ENCODE measurements around the gene GABPB2.

The GABPB2 gene

GRCh38 chr1:151131701-151132334, 61.3 kb downstream of the GABPB2 start:
- in situ Hi-C loops (cut with MboI; ENCODE audit: low sequenced_read_pairs) = no loop called here

GRCh38 chr1:151132335-151133017, 61.9 kb downstream of the GABPB2 start:
- in situ Hi-C loops (cut with MboI; ENCODE audit: low sequenced_read_pairs) = no loop called here

GRCh38 chr1:151133018-151133806, 62.7 kb downstream of the GABPB2 start:
- in situ Hi-C loops (cut with MboI; ENCODE audit: low sequenced_read_pairs) = no loop called here

- in situ Hi-C loops (cut with MboI; ENCODE audit: low sequenced_read_pairs) = no loop called here
These were observed 63.8 kb downstream of the GABPB2 start for GRCh38 chr1:151134396-151134795.

- in situ Hi-C loops (cut with MboI; ENCODE audit: low sequenced_read_pairs) = no loop called here
These were observed 64.4 kb downstream of the GABPB2 start for GRCh38 chr1:151134991-151135390.

- in situ Hi-C loops (cut with MboI; ENCODE audit: low sequenced_read_pairs) = no loop called here
These were observed 65.1 kb downstream of the GABPB2 start for GRCh38 chr1:151135433-151136385.

GRCh38 chr1:151137789-151138188, 67.2 kb downstream of the GABPB2 start:
- in situ Hi-C loops (cut with MboI; ENCODE audit: low sequenced_read_pairs) = no loop called here

- in situ Hi-C loops (cut with MboI; ENCODE audit: low sequenced_read_pairs) = no loop called here
These were observed 72.0 kb downstream of the GABPB2 start for GRCh38 chr1:151142411-151143056.

- in situ Hi-C loops (cut with MboI; ENCODE audit: low sequenced_read_pairs) = no loop called here
These were observed 72.5 kb downstream of the GABPB2 start for GRCh38 chr1:151143057-151143435.

GRCh38 chr1:151143986-151144385, 73.4 kb downstream of the GABPB2 start:
- in situ Hi-C loops (cut with MboI; ENCODE audit: low sequenced_read_pairs) = no loop called here

GRCh38 chr1:151144474-151145303, 74.1 kb downstream of the GABPB2 start:
- in situ Hi-C loops (cut with MboI; ENCODE audit: low sequenced_read_pairs) = no loop called here

GRCh38 chr1:151145304-151146071, 74.9 kb downstream of the GABPB2 start:
- in situ Hi-C loops (cut with MboI; ENCODE audit: low sequenced_read_pairs) = no loop called here

- in situ Hi-C loops (cut with MboI; ENCODE audit: low sequenced_read_pairs) = no loop called here
These were observed 75.5 kb downstream of the GABPB2 start for GRCh38 chr1:151146072-151146411.

GRCh38 chr1:151146412-151147131, 76.0 kb downstream of the GABPB2 start, which contains the start of gene SEMA6C:
SEMA6C (minus strand) TSS chr1:151146631; CDS start chr1:151142621, 4,010 bp downstream.
- in situ Hi-C loops (cut with MboI; ENCODE audit: low sequenced_read_pairs) = no loop called here

- in situ Hi-C loops (cut with MboI; ENCODE audit: low sequenced_read_pairs) = no loop called here
These were observed 76.6 kb downstream of the GABPB2 start for GRCh38 chr1:151147132-151147503.

- in situ Hi-C loops (cut with MboI; ENCODE audit: low sequenced_read_pairs) = no loop called here
These were observed 77.1 kb downstream of the GABPB2 start for GRCh38 chr1:151147665-151148064.

- in situ Hi-C loops (cut with MboI; ENCODE audit: low sequenced_read_pairs) = loop anchor here (10.0 kb wide), 1 partner anchor 142 kb away; no protein-coding TSS in a partner anchor
These were observed 85.9 kb downstream of the GABPB2 start, which contains the start of gene TNFAIP8L2 for GRCh38 chr1:151156515-151156819. TNFAIP8L2 (plus strand) TSS chr1:151156649; CDS start chr1:151158698, 2,049 bp downstream.

- in situ Hi-C loops (cut with MboI; ENCODE audit: low sequenced_read_pairs) = loop anchor here (10.0 kb wide), 1 partner anchor 142 kb away; no protein-coding TSS in a partner anchor
These were observed 86.5 kb downstream of the GABPB2 start for GRCh38 chr1:151157067-151157531.
